Thoracic aorta (tissue), 2 donors: ENCODE measurements around the gene PAFAH1B2. TPM values are rescaled to one million over a fixed set of nuclear protein-coding genes. Genes with fewer than 3 reads are reported as not detected.

Source experiments
- ATAC-seq: fragments of 150-250 bp; one replicate; pipeline ENCODE4 v1.8.0; 2017; ENCODE audit warnings: low read depth; ENCODE audit not compliant: insufficient number of reproducible peaks, low FRiP score
- DNase-seq: peaks from one replicate; pipeline ENCODE4 v3.0.0-alpha.2; 2020; ENCODE audit warnings: low spot score
- H3K27ac ChIP-seq, 2 donors: fragments of 200-600 bp; sonication (generic); 1 replicate in 1 of 2; 2 replicates in 1 of 2; pipeline ENCODE4 v1.5.1; 2016; ENCODE audit warnings: mild to moderate bottlenecking in 2 of 2, moderate library complexity in 2 of 2
- H3K27me3 ChIP-seq: fragments of 200-600 bp; sonication (generic); replicated peaks from 2 replicates; pipeline ENCODE4 v1.6.0; 2016; ENCODE audit warnings: mild to moderate bottlenecking; ENCODE audit not compliant: insufficient read depth
- H3K36me3 ChIP-seq: fragments of 200-600 bp; sonication (generic); one replicate; pipeline ENCODE4 v1.5.1; 2016
- H3K4me1 ChIP-seq, 2 donors: fragments of 200-600 bp; sonication (generic); 1 replicate in 1 of 2; 2 replicates in 1 of 2; pipeline versions ENCODE4 v1.5.1 to v1.6.0; 2016; ENCODE audit warnings: low read depth in 2 of 2, mild to moderate bottlenecking in 1 of 2; ENCODE audit not compliant: control insufficient read depth in 1 of 2
- H3K4me3 ChIP-seq: fragments of 200-600 bp; sonication (generic); 2 replicates; pipeline ENCODE4 v1.5.1; 2016; ENCODE audit warnings: mild to moderate bottlenecking
- H3K9me3 ChIP-seq: fragments of 200-600 bp; sonication (generic); 2 replicates; pipeline ENCODE4 v1.5.1; 2016
- CTCF ChIP-seq: fragments of 200-600 bp; sonication (generic); IDR thresholded peaks from one replicate; pipeline ENCODE4 v1.5.1; 2019; ENCODE audit warnings: antibody characterized with exemption
- total RNA-seq, 2 donors: library from RNA; depleted of rRNA; stranded (reverse); fragments of >200 nt; gene quantifications; one replicate each; pipeline versions ENCODE4 v1.1.0 to v1.2.3, GENCODE V29; 2016

PAFAH1B2 gene
- total RNA-seq, 2 donors from 2014 or later = 66.3 to 75.8 TPM

GRCh38 chr11:117195761-117196160, 51.7 kb downstream of the PAFAH1B2 start:
- DNase-seq (no peak), ATAC-seq (no peak)
- H3K27me3 ChIP-seq = no peaks in the 10 kb centered on the region
- H3K4me3 ChIP-seq = no peak overlapping the region
- no peak overlapping the region for H3K27ac ChIP-seq
- H3K36me3 ChIP-seq = peaks cover 29% of the 10 kb centered on the region
- no peak for TF ChIP-seq CTCF
- peaks cover 0 to 15% of the 10 kb centered on the region in 2 donors for H3K4me1 ChIP-seq
- H3K9me3 ChIP-seq = no peaks in the 10 kb centered on the region

GRCh38 chr11:117197006-117197405, 52.9 kb downstream of the PAFAH1B2 start:
- Histone ChIP-seq H3K27me3 (no peaks in the 10 kb centered on the region), H3K4me1 (peaks cover 0 to 15% of the 10 kb centered on the region in 2 donors), H3K36me3 (peaks cover 36% of the 10 kb centered on the region), H3K9me3 (no peaks in the 10 kb centered on the region), H3K4me3 (no peak overlapping the region), H3K27ac (peak overlapping the region; percentile 94 to 99)
- ATAC-seq = no peak
- no peak for TF ChIP-seq CTCF
- no peak for DNase-seq

GRCh38 chr11:117197516-117198456, 53.7 kb downstream of the PAFAH1B2 start:
- H3K9me3 ChIP-seq = no peaks in the 10 kb centered on the region
- H3K36me3 ChIP-seq = peaks cover 33% of the 10 kb centered on the region
- no peak for DNase-seq
- peak overlapping the region; percentile 81 for H3K4me3 ChIP-seq
- no peaks in the 10 kb centered on the region for H3K27me3 ChIP-seq
- H3K4me1 ChIP-seq = peaks cover 0 to 15% of the 10 kb centered on the region in 2 donors
- peak; percentile 82 for TF ChIP-seq CTCF
- ATAC-seq = peak; percentile 17
- peak overlapping the region; percentile 94 to 99 for H3K27ac ChIP-seq

- Histone ChIP-seq H3K9me3 (no peaks in the 10 kb centered on the region), H3K27ac (peak overlapping the region; percentile 94 to 99), H3K4me3 (peak overlapping the region; percentile 81), H3K27me3 (no peaks in the 10 kb centered on the region), H3K36me3 (peaks cover 33% of the 10 kb centered on the region), H3K4me1 (peaks cover 0 to 24% of the 10 kb centered on the region in 2 donors)
- no peak for TF ChIP-seq CTCF
- no peak for ATAC-seq
- no peak for DNase-seq
Observed at GRCh38 chr11:117198613-117199012, 54.5 kb downstream of the PAFAH1B2 start.

GRCh38 chr11:117199053-117199915, 55.2 kb downstream of the PAFAH1B2 start, which contains the start of gene TAGLN:
TSS of gene TAGLN (plus strand) at chr11:117199370. CDS start at chr11:117203014, 3,644 bp downstream.
- Histone ChIP-seq H3K4me3 (peak within 1 kb of the TSS; percentile 81), H3K9me3 (no peaks in the 10 kb centered on the region), H3K4me1 (peaks cover 0 to 30% of the 10 kb centered on the region in 2 donors), H3K27ac (peak within 1 kb of the TSS; percentile 99), H3K27me3 (no peaks in the 10 kb centered on the region), H3K36me3 (peaks cover 37% of the 10 kb centered on the region)
- peak; percentile 85 for ATAC-seq
- peak; percentile 85 for DNase-seq
- TF ChIP-seq CTCF = no peak
